HL-60 (cell line): ENCODE measurements around the gene REP15.

Experiments
- DNase-seq, 2 experiments: peaks; one replicate each; pipeline ENCODE4 v3.0.0-alpha.2; 2010 to 2020; ENCODE audit warnings: low read depth in 1 of 2, low spot score in 1 of 2
- H3K27ac ChIP-seq: fragments of 250-450 bp; sonication (Bioruptor Pico); replicated peaks from 2 replicates; pipeline ENCODE4 v1.5.1; 2020; ENCODE audit warnings: mild to moderate bottlenecking, moderate library complexity
- H3K27me3 ChIP-seq: fragments of 250-450 bp; sonication (Bioruptor Pico); 2 replicates; pipeline ENCODE4 v1.5.1; 2021; ENCODE audit warnings: mild to moderate bottlenecking, moderate library complexity; ENCODE audit not compliant: insufficient read depth, poor library complexity, severe bottlenecking
- H3K4me3 ChIP-seq: replicated peaks from 2 replicates; pipeline ENCODE4 v1.5.1; 2011; ENCODE audit warnings: mild to moderate bottlenecking, control low read depth, low read length; ENCODE audit not compliant: insufficient read depth
- CTCF ChIP-seq: IDR thresholded peaks from one replicate; pipeline ENCODE4 v1.5.1; 2011; ENCODE audit warnings: low read length, control low read depth, inconsistent platforms; ENCODE audit not compliant: insufficient read depth
- GABPA ChIP-seq: IDR thresholded peaks from 2 replicates; pipeline ENCODE4 v1.6.1; 2012; ENCODE audit warnings: low read depth
- POLR2AphosphoS5 ChIP-seq: IDR thresholded peaks from 2 replicates; pipeline ENCODE4 v1.6.1; 2012; ENCODE audit warnings: low read depth
- REST ChIP-seq: IDR thresholded peaks from 2 replicates; pipeline ENCODE4 v1.6.1; 2012; ENCODE audit warnings: low read depth; ENCODE audit not compliant: insufficient replicate concordance
- SPI1 ChIP-seq: IDR thresholded peaks from 2 replicates; pipeline ENCODE4 v1.6.1; 2012; ENCODE audit warnings: low read depth, mild to moderate bottlenecking, borderline replicate concordance

REP15 gene

GRCh38 chr12:27672051-27672450 is 24.2 kb upstream of the REP15 start:
- TF ChIP-seq REST (no peak), GABPA (no peak), POLR2AphosphoS5 (no peak), SPI1 (no peak), CTCF (no peak)
- H3K27ac ChIP-seq: no peak overlapping the region
- DNase-seq: no peak
- H3K4me3 ChIP-seq: no peak overlapping the region
- H3K27me3 ChIP-seq: no peaks in the 10 kb centered on the region

- no peak for DNase-seq
- Histone ChIP-seq H3K27ac (no peak overlapping the region), H3K27me3 (no peaks in the 10 kb centered on the region), H3K4me3 (no peak overlapping the region)
- TF ChIP-seq SPI1 (no peak), POLR2AphosphoS5 (no peak), GABPA (no peak), CTCF (no peak), REST (no peak)
Measured at GRCh38 chr12:27672643-27673042, 23.6 kb upstream of the REP15 start.

DNA sequence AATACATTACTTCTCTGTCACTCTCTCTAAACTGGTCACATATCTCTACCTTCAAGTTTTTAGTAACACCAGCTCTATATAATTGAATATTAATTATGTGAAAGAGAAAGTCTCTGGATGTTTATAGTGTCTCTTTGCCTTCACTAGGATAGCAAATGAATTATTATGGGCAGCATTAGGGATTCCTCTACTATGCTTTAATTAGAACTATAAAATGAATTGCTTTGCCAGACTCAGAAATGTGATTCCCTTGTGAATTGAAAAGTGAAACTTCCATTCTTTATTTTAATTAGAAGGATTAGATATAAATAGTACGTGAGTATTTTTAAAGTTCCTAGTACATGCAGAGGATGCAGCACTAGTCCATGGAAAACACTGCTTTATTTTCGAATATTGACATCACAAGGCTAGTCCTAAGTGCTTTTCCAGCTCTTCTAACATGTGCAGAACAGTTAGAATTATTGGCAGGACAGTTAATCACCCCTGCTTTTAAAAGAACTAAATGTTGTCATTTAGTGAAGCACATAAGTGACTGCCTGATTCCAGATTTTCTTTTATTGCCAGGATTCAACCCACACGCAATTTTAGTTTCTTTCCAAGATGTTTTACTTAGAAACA is 23.0 kb upstream of the REP15 start:
- TF ChIP-seq GABPA (no peak), SPI1 (no peak), POLR2AphosphoS5 (no peak), REST (no peak), CTCF (no peak)
- DNase-seq: no peak
- H3K27me3 ChIP-seq: no peaks in the 10 kb centered on the region
- no peak overlapping the region for H3K4me3 ChIP-seq
- no peak overlapping the region for H3K27ac ChIP-seq
